Measurements from ENCODE around the gene DNAJA3. TPM values are rescaled to one million over a fixed set of nuclear protein-coding genes. Genes with fewer than 3 reads are reported as not detected.

Gene DNAJA3
- total and polyA plus RNA-seq, 9 of the 15 experiments (the other 6 are each of a cell fraction or from before 2014, with no cell fraction given), result 8.1 to 105 (median 79.0) TPM

GRCh38 chr16:4475880-4476788 is 50.5 kb downstream of the DNAJA3 start, which contains the start of gene HMOX2 (continued):
- TF ChIP-seq KAT7 (CRISPR knock-in tag; IDR thresholded peaks at IDR 0.05; ENCODE audit: borderline replicate concordance) (peak; percentile 94), NCOA4 (IDR thresholded peaks at IDR 0.05; ENCODE audit: partially characterized antibody) (no peak), C11orf30 (IDR thresholded peaks at IDR 0.05; ENCODE audit: low read depth) (no peak), KDM4B (IDR thresholded peaks at IDR 0.05; ENCODE audit: borderline replicate concordance in 2 of 2, low read depth in 1 of 2) (no peak), RBM39 (optimal IDR thresholded peaks at IDR 0.05; ENCODE audit: low read depth, low read length) (no peak), JUN (IDR thresholded peaks at IDR 0.05; ENCODE audit: borderline replicate concordance, low read depth, low read length) (peak; percentile 63; the same call in 1 of the 2 replicates), JUN (CRISPR knock-in tag; IDR thresholded peaks at IDR 0.05; ENCODE audit: borderline replicate concordance) (no peak), FOXJ2 (tag; IDR thresholded peaks at IDR 0.05) (no peak), ZNF280A (IDR thresholded peaks at IDR 0.05; ENCODE audit: low read depth, partially characterized antibody) (no peak), ZFPM2 (CRISPR knock-in tag; IDR thresholded peaks at IDR 0.05) (0 out of 2 replicates have a peak, but pooled peaks have one; percentile 79), MCM5 (IDR thresholded peaks at IDR 0.05; ENCODE audit: low read depth) (no peak), ZNF395 (CRISPR knock-in tag; IDR thresholded peaks at IDR 0.05) (peak; percentile 48; the same call in 1 of the 2 replicates), YY1 (IDR thresholded peaks at IDR 0.05; ENCODE audit: borderline replicate concordance in 1 of 3, control insufficient read depth in 1 of 3, extremely low read depth in 1 of 3, insufficient read depth in 3 of 3, insufficient read length in 1 of 3, insufficient replicate concordance in 2 of 3, low read depth in 1 of 3, low read length in 2 of 3) (peak in 2 of 3 experiments; percentile 63 to 68), MYNN (IDR thresholded peaks at IDR 0.05) (peak; percentile 40; the same call in 1 of the 2 replicates), MYNN (CRISPR knock-in tag; IDR thresholded peaks at IDR 0.05) (no peak), HNRNPH1 (optimal IDR thresholded peaks at IDR 0.05; ENCODE audit: low read depth, low read length) (no peak), MIER1 (IDR thresholded peaks at IDR 0.05; ENCODE audit: low read depth) (no peak), ZBTB11 (CRISPR knock-in tag; IDR thresholded peaks at IDR 0.05) (no peak; a peak in 1 of 6 replicates), CBX5 (IDR thresholded peaks at IDR 0.05; ENCODE audit: borderline replicate concordance, low read depth) (peak; percentile 46; the same call in 1 of the 2 replicates)
